Measurements from ENCODE around the gene CPLX1.

DNA sequence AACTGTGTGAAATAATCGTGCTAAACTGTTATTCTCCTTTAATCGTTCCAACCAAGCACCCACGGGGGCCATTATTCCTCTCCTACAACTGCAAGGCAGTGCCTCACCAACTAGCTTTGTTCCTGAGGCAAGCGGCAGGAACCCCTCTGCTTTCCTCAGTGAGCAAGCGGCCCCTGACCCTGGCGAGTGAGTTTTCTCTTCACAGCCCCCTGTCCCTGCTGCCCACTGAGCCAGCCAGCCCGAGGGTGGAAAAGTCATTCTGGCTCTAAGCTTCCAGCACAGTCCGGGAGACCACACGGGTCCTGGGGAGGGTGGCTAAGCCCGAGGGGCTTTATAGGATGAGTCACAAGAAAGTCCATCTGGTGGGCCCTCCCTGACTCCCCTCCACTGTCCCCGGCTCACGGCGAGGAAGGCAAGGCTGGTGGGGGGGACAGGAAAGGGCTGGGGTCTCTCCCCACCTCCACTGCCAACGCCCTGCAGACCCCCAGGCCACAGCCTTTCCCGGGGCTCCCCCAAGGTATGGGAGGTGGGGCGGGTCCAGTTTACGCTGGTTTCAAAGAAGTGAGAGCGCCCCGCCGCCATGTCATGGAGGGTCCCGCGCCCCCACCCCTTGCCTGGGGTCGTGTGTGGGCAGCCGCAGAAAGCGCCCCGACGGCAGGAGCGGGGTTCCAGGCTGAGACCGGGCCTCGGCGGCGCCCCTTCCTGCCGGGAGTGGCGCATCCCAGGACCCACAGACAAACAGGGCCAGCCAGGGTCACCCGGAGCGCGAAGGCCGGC is 45.0 kb downstream of the CPLX1 start:
- TF ChIP-seq POLR2A (IDR thresholded peaks at IDR 0.05): no peak
- TF ChIP-seq, protein P1, sequence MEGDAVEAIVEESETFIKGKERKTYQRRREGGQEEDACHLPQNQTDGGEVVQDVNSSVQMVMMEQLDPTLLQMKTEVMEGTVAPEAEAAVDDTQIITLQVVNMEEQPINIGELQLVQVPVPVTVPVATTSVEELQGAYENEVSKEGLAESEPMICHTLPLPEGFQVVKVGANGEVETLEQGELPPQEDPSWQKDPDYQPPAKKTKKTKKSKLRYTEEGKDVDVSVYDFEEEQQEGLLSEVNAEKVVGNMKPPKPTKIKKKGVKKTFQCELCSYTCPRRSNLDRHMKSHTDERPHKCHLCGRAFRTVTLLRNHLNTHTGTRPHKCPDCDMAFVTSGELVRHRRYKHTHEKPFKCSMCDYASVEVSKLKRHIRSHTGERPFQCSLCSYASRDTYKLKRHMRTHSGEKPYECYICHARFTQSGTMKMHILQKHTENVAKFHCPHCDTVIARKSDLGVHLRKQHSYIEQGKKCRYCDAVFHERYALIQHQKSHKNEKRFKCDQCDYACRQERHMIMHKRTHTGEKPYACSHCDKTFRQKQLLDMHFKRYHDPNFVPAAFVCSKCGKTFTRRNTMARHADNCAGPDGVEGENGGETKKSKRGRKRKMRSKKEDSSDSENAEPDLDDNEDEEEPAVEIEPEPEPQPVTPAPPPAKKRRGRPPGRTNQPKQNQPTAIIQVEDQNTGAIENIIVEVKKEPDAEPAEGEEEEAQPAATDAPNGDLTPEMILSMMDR (IDR thresholded peaks at IDR 0.05): no peak
- TF ChIP-seq POLR2AphosphoS5 (IDR thresholded peaks at IDR 0.05): no peak
